ENCODE measurements around the gene SLC44A5. TPM values are rescaled to one million over a fixed set of nuclear protein-coding genes. Genes with fewer than 3 reads are reported as not detected.

Gene SLC44A5
- total RNA-seq, 2 donors from 2014 or later, result 4.6 to 10.0 TPM

DNA sequence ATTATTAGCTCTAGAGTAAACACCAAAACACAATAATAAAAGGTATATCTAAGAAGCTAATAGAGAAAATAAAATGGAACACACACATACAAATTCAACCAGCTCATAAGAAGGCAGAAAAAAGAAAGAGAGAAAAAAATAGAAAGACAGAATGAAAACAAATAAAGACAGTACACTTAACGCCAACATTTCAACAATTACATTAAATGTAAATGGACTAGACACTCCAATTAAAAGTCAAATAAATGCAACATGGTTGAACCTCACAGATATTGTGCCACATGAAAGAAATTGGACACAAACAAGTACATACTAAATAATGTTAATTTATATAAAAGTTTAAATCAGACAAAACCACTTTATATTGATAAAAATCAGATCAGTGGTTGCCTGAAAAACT lies 56.0 kb downstream of the SLC44A5 start:
- H3K4me1 Mint-ChIP-seq, result no peaks in the 10 kb centered on the region
- Histone ChIP-seq H3K9ac (ENCODE audit: extremely low read depth, low read length, poor library complexity, severe bottlenecking) (no peak overlapping the region), H3K4me3 (ENCODE audit: low read length) (no peak overlapping the region), H3K4me1 (ENCODE audit: control insufficient read depth, insufficient read depth, low read length) (no peaks in the 10 kb centered on the region), H3K9me3 (ENCODE audit: control insufficient read depth, low read length) (no peaks in the 10 kb centered on the region), H3K36me3 (ENCODE audit: control insufficient read depth, insufficient read depth, low read length) (no peaks in the 10 kb centered on the region), H3K27ac (ENCODE audit: low read depth, low read length) (no peak overlapping the region), H3K27me3 (ENCODE audit: control insufficient read depth, insufficient read depth, low read length, poor library complexity, severe bottlenecking) (no peaks in the 10 kb centered on the region)
- TF ChIP-seq CTCF (conservative IDR thresholded peaks at IDR 0.05), result no peak
- H3K36me3 Mint-ChIP-seq (ENCODE audit: low read depth), result no peaks in the 10 kb centered on the region
- no peaks in the 10 kb centered on the region for H3K9me3 Mint-ChIP-seq
- DNase-seq, result no peak
- H3K4me3 Mint-ChIP-seq, result no peak overlapping the region
- no peak overlapping the region for H3K27ac Mint-ChIP-seq
- 85 to 100% methylated on average over 1 of the region's 1 CpG for WGBS, 2 experiments (ENCODE audit: insufficient coverage in 1 of 2, insufficient read length in 1 of 2)
- no peaks in the 10 kb centered on the region for H3K27me3 Mint-ChIP-seq (ENCODE audit: insufficient read depth)

GRCh38 chr1:75554181-75554580 lies 56.7 kb downstream of the SLC44A5 start:
- Histone ChIP-seq H3K9ac (ENCODE audit: extremely low read depth, low read length, poor library complexity, severe bottlenecking) (no peak overlapping the region), H3K36me3 (ENCODE audit: control insufficient read depth, insufficient read depth, low read length) (no peaks in the 10 kb centered on the region), H3K27ac (ENCODE audit: low read depth, low read length) (no peak overlapping the region), H3K4me1 (ENCODE audit: control insufficient read depth, insufficient read depth, low read length) (no peaks in the 10 kb centered on the region), H3K27me3 (ENCODE audit: control insufficient read depth, insufficient read depth, low read length, poor library complexity, severe bottlenecking) (no peaks in the 10 kb centered on the region), H3K4me3 (ENCODE audit: low read length) (no peak overlapping the region), H3K9me3 (ENCODE audit: control insufficient read depth, low read length) (no peaks in the 10 kb centered on the region)
- 63 to 93% methylated on average over 1 to 2 of the region's 2 CpGs for WGBS, 2 experiments (ENCODE audit: insufficient coverage in 1 of 2, insufficient read length in 1 of 2)
- Mint-ChIP-seq H3K36me3 (ENCODE audit: low read depth) (no peaks in the 10 kb centered on the region), H3K4me1 (no peaks in the 10 kb centered on the region), H3K27ac (no peak overlapping the region), H3K27me3 (ENCODE audit: insufficient read depth) (no peaks in the 10 kb centered on the region), H3K4me3 (no peak overlapping the region), H3K9me3 (no peaks in the 10 kb centered on the region)
- DNase-seq, result no peak
- TF ChIP-seq CTCF (conservative IDR thresholded peaks at IDR 0.05), result no peak

DNA sequence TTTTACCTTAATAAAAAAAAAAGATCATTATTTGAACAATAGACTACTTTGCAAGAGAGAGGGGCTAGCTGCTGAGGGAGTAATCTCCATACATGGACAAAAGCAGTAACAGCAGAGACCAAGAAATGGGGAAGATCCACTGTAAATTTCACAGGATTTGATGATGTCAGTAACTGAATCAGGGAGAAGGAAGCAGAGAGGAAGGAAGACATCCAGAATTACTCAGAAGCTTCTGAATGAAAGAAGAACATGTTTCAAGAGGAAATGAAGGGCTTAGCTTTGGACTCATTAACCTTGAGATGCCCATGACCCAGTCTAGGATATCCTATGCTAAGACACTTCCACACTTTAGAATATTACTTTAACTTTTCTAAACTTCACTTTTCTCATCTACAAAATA lies 60.4 kb downstream of the SLC44A5 start:
- no peaks in the 10 kb centered on the region for H3K9me3 Mint-ChIP-seq
- H3K4me1 Mint-ChIP-seq, result no peaks in the 10 kb centered on the region
- no peak for DNase-seq
- H3K27me3 ChIP-seq (ENCODE audit: control insufficient read depth, insufficient read depth, low read length, poor library complexity, severe bottlenecking), result no peaks in the 10 kb centered on the region
- H3K4me3 ChIP-seq (ENCODE audit: low read length), result no peak overlapping the region
- H3K27ac ChIP-seq (ENCODE audit: low read depth, low read length), result no peak overlapping the region
- H3K4me1 ChIP-seq (ENCODE audit: control insufficient read depth, insufficient read depth, low read length), result no peaks in the 10 kb centered on the region
- no peak overlapping the region for H3K27ac Mint-ChIP-seq
- H3K27me3 Mint-ChIP-seq (ENCODE audit: insufficient read depth), result no peaks in the 10 kb centered on the region
- no peak for TF ChIP-seq CTCF (conservative IDR thresholded peaks at IDR 0.05)
- H3K9ac ChIP-seq (ENCODE audit: extremely low read depth, low read length, poor library complexity, severe bottlenecking), result no peak overlapping the region
- no peak overlapping the region for H3K4me3 Mint-ChIP-seq
- no peaks in the 10 kb centered on the region for H3K36me3 Mint-ChIP-seq (ENCODE audit: low read depth)
- no peaks in the 10 kb centered on the region for H3K9me3 ChIP-seq (ENCODE audit: control insufficient read depth, low read length)
- H3K36me3 ChIP-seq (ENCODE audit: control insufficient read depth, insufficient read depth, low read length), result no peaks in the 10 kb centered on the region
